ENCODE data around the gene ULK4. TPM values are rescaled to one million over a fixed set of nuclear protein-coding genes. Genes with fewer than 3 reads are reported as not detected.

Gene ULK4
- total RNA-seq, 3 donors from 2014 or later = 7.2 to 10.1 (median 9.5) TPM

- H3K4me1 ChIP-seq (ENCODE audit: low read depth) = no peaks in the 10 kb centered on the region
- no peak for TF ChIP-seq CTCF (IDR thresholded peaks at IDR 0.05)
- intact Hi-C loops (cut with DNase I, micrococcal nuclease) = no loop called here
- no peaks in the 10 kb centered on the region for H3K36me3 ChIP-seq (ENCODE audit: low read depth)
- ATAC-seq (no peak), DNase-seq (no peak)
- H3K4me3 ChIP-seq = no peak overlapping the region
- peaks cover 3% of the 10 kb centered on the region for H3K9me3 ChIP-seq
Measured at GRCh38 chr3:41424543-41425300, 537.2 kb downstream of the ULK4 start.

GRCh38 chr3:41419809-41420208, 542.1 kb downstream of the ULK4 start:
- TF ChIP-seq CTCF (IDR thresholded peaks at IDR 0.05) = no peak
- no peak overlapping the region for H3K4me3 ChIP-seq
- no peaks in the 10 kb centered on the region for H3K4me1 ChIP-seq (ENCODE audit: low read depth)
- ATAC-seq (no peak), DNase-seq (no peak)
- intact Hi-C loops (cut with DNase I, micrococcal nuclease) = no loop called here
- H3K36me3 ChIP-seq (ENCODE audit: low read depth) = no peaks in the 10 kb centered on the region
- no peaks in the 10 kb centered on the region for H3K9me3 ChIP-seq

DNA sequence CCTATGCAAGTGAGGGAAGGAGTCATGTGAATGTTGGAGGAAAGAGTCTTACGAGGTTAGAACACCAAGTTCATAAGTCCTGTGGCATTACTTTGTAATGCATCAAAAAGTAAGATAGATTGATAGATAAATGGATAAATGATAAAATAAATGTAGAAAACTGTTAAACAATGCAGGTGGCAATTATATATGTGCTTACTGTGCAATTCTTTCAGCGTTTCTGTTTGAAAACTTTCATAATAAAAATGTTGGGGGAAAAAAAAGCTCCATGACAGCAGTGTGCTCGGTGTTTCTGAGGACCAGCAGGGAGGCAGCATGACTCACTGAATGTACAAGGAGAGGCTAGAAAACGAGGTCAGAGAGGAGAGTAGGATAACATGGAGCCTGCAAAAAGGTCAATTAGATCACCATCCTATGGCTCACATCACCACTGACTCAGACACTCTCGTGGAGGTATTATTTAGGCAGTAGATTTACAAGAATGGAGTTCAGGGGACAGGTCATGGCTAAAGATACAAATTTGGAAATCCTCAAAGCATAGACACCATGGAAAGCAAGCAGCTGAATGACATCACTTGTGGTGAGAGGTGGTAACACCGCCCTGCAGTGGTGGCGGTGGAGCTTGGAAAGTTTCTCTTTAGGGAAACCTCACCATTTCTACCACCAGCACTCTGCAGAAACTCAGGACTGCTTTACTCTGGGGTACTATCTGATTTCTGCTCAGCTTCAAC, 542.8 kb downstream of the ULK4 start:
- intact Hi-C loops (cut with DNase I, micrococcal nuclease) = no loop called here
- Histone ChIP-seq H3K4me3 (no peak overlapping the region), H3K4me1 (ENCODE audit: low read depth) (no peaks in the 10 kb centered on the region), H3K9me3 (no peaks in the 10 kb centered on the region), H3K36me3 (ENCODE audit: low read depth) (no peaks in the 10 kb centered on the region)
- ATAC-seq (no peak), DNase-seq (no peak)
- TF ChIP-seq CTCF (IDR thresholded peaks at IDR 0.05) = no peak

DNA sequence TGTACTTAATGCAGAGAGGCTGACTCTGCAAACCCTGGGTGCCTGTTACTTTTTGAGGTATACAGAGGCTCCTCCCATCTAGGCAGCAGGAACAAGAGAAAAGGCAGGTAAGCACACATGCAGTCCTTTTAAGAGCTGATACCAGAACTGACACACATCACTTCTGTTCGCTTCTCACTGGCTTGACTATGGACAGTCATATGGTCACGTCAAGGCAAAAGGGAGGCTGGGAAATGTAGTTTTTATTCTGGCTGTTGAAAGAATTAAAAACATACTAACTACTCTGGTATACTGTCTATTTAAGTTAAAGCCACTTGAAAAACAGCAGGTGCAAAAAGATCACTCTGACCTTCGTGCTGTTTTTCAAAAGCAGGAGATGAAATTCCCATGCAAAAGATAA, 544.3 kb downstream of the ULK4 start:
- H3K36me3 ChIP-seq (ENCODE audit: low read depth) = no peaks in the 10 kb centered on the region
- ATAC-seq (no peak), DNase-seq (no peak)
- H3K4me1 ChIP-seq (ENCODE audit: low read depth) = no peaks in the 10 kb centered on the region
- no peaks in the 10 kb centered on the region for H3K9me3 ChIP-seq
- H3K4me3 ChIP-seq = no peak overlapping the region
- no peak for TF ChIP-seq CTCF (IDR thresholded peaks at IDR 0.05)
- intact Hi-C loops (cut with DNase I, micrococcal nuclease) = no loop called here

DNA sequence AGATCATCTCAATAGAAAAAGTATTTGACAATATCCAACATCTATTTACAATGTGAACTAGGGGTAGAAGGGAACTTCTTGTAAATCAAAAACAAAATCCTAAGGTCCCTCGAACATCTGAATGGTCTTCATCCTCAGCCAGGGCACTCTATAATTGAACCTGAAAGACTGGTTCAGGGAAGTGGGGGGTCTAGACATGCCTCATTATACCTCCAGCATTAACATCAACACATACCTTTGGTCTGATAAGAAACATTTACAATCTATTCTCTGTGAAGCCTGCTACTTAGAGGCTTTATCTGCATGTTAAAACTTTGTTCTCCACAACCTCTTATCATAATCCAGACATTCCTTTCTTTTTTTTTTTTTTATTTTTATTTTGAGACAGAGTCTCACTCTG, 550.8 kb downstream of the ULK4 start:
- intact Hi-C loops (cut with DNase I, micrococcal nuclease) = no loop called here
- Histone ChIP-seq H3K4me3 (no peak overlapping the region), H3K4me1 (ENCODE audit: low read depth) (no peaks in the 10 kb centered on the region), H3K36me3 (ENCODE audit: low read depth) (no peaks in the 10 kb centered on the region), H3K9me3 (no peaks in the 10 kb centered on the region)
- DNase-seq (no peak), ATAC-seq (no peak)
- TF ChIP-seq CTCF (IDR thresholded peaks at IDR 0.05) = no peak
